H9 (cell line): Measurements from ENCODE around the gene DCTN1. TPM values are rescaled to one million over a fixed set of nuclear protein-coding genes. Genes with fewer than 3 reads are reported as not detected.

ENCODE experiments used
- DNase-seq: peaks from one replicate; pipeline ENCODE4 v3.0.0-alpha.2; 2017
- H2AFZ ChIP-seq: one replicate; pipeline ENCODE4 v1.6.1; 2013; ENCODE audit warnings: mild to moderate bottlenecking, low read length, control low read depth, moderate library complexity
- H2AK5ac ChIP-seq: 2 replicates; pipeline ENCODE4 v1.6.1; 2013; ENCODE audit warnings: low read length, control low read depth, mixed read lengths; ENCODE audit not compliant: insufficient read length
- H2BK120ac ChIP-seq: one replicate; pipeline ENCODE4 v1.6.1; 2013; ENCODE audit warnings: low read depth, mild to moderate bottlenecking, low read length, control low read depth, inconsistent platforms; ENCODE audit not compliant: poor library complexity, severe bottlenecking
- H2BK12ac ChIP-seq: 2 replicates; pipeline ENCODE4 v1.6.1; 2013; ENCODE audit warnings: low read length, control low read depth, mixed read lengths, low read depth; ENCODE audit not compliant: insufficient read length
- H2BK15ac ChIP-seq: 2 replicates; pipeline ENCODE4 v1.6.1; 2013; ENCODE audit warnings: low read depth, low read length, control low read depth
- H2BK20ac ChIP-seq: one replicate; pipeline ENCODE4 v1.6.1; 2013; ENCODE audit warnings: low read depth, mild to moderate bottlenecking, low read length, control low read depth, inconsistent platforms; ENCODE audit not compliant: poor library complexity, severe bottlenecking
- H2BK5ac ChIP-seq: 2 replicates; pipeline ENCODE4 v1.6.1; 2013; ENCODE audit warnings: low read length, control low read depth, mixed read lengths; ENCODE audit not compliant: insufficient read length
- H3K14ac ChIP-seq: 2 replicates; pipeline ENCODE4 v1.6.1; 2013; ENCODE audit warnings: low read length, control low read depth; ENCODE audit not compliant: insufficient read depth
- H3K18ac ChIP-seq: 2 replicates; pipeline ENCODE4 v1.6.1; 2013; ENCODE audit warnings: low read depth, mild to moderate bottlenecking, mixed read lengths, low read length, control low read depth; ENCODE audit not compliant: insufficient read length
- H3K23ac ChIP-seq: 2 replicates; pipeline ENCODE4 v1.6.1; 2013; ENCODE audit warnings: low read length, control low read depth, mixed read lengths, low read depth; ENCODE audit not compliant: insufficient read length
- H3K23me2 ChIP-seq: 2 replicates; pipeline ENCODE4 v1.6.1; 2013; ENCODE audit warnings: low read depth, mild to moderate bottlenecking, mixed read lengths, low read length, control low read depth; ENCODE audit not compliant: insufficient read length, poor library complexity, severe bottlenecking
- H3K27ac ChIP-seq: 2 replicates; pipeline ENCODE4 v1.5.1; 2013; ENCODE audit warnings: low read length, control low read depth, mixed read lengths, low read depth; ENCODE audit not compliant: insufficient read length
- H3K27me3 ChIP-seq: 2 replicates; pipeline ENCODE4 v1.6.1; 2013; ENCODE audit warnings: low read length, control low read depth, inconsistent platforms; ENCODE audit not compliant: insufficient read depth
- H3K4ac ChIP-seq: 2 replicates; pipeline ENCODE4 v1.6.1; 2013; ENCODE audit warnings: low read depth, mild to moderate bottlenecking, control low read depth, inconsistent platforms, low read length, moderate library complexity
- H3K4me1 ChIP-seq: 2 replicates; pipeline ENCODE4 v1.6.1; 2013; ENCODE audit warnings: low read length, control low read depth, inconsistent platforms; ENCODE audit not compliant: insufficient read depth
- H3K4me2 ChIP-seq: 2 replicates; pipeline ENCODE4 v1.6.1; 2013; ENCODE audit warnings: low read length, control low read depth, mixed read lengths; ENCODE audit not compliant: insufficient read length, insufficient read depth
- H3K56ac ChIP-seq: 2 replicates; pipeline ENCODE4 v1.6.1; 2013; ENCODE audit warnings: low read depth, mild to moderate bottlenecking, mixed read lengths, low read length, control low read depth; ENCODE audit not compliant: insufficient read length
- H3K79me1 ChIP-seq: 2 replicates; pipeline ENCODE4 v1.6.1; 2013; ENCODE audit warnings: low read depth, mild to moderate bottlenecking, moderate library complexity, low read length, control low read depth, inconsistent platforms; ENCODE audit not compliant: insufficient read depth, poor library complexity, severe bottlenecking
- H3K79me2 ChIP-seq: 2 replicates; pipeline ENCODE4 v1.6.1; 2013; ENCODE audit warnings: low read length, control low read depth, inconsistent platforms; ENCODE audit not compliant: insufficient read depth
- H3K9ac ChIP-seq: 2 replicates; pipeline ENCODE4 v1.6.1; 2013; ENCODE audit warnings: low read length, control low read depth, mixed read lengths; ENCODE audit not compliant: insufficient read length; ENCODE audit errors: extremely low read depth
- H3K9me3 ChIP-seq: one replicate; pipeline ENCODE4 v1.6.1; 2013; ENCODE audit warnings: low read depth, low read length, inconsistent platforms; ENCODE audit not compliant: control insufficient read depth
- H3T11ph ChIP-seq: one replicate; pipeline ENCODE4 v1.6.1; 2013; ENCODE audit warnings: mild to moderate bottlenecking, low read length, control low read depth, inconsistent platforms
- H4K20me1 ChIP-seq: one replicate; pipeline ENCODE4 v1.6.1; 2013; ENCODE audit not compliant: control insufficient read depth, insufficient read length, insufficient read depth
- H4K5ac ChIP-seq: 2 replicates; pipeline ENCODE4 v1.6.1; 2013; ENCODE audit warnings: low read depth, mild to moderate bottlenecking, mixed read lengths, low read length, control low read depth; ENCODE audit not compliant: insufficient read length
- H4K8ac ChIP-seq: replicated peaks from 2 replicates; pipeline ENCODE4 v1.6.1; 2013; ENCODE audit warnings: low read length, control low read depth, mixed read lengths, low read depth; ENCODE audit not compliant: insufficient read length
- H4K91ac ChIP-seq: 2 replicates; pipeline ENCODE4 v1.6.1; 2013; ENCODE audit warnings: low read depth, mild to moderate bottlenecking, moderate library complexity, mixed read lengths, low read length, control low read depth; ENCODE audit not compliant: insufficient read length
- H3K27ac Mint-ChIP-seq, 3 experiments: 2 replicates in 2 of 3; 3 replicates in 1 of 3; pipeline ENCODE4 v1.8.0; 2020 to 2021; ENCODE audit warnings: mixed read lengths in 3 of 3, mild to moderate bottlenecking in 1 of 3, moderate library complexity in 1 of 3
- H3K27me3 Mint-ChIP-seq: 2 replicates; pipeline ENCODE4 v1.8.0; 2021; ENCODE audit warnings: low read depth, mild to moderate bottlenecking, moderate library complexity, mixed read lengths
- H3K36me3 Mint-ChIP-seq, 3 experiments: 2 replicates in 2 of 3; 3 replicates in 1 of 3; pipeline ENCODE4 v1.8.0; 2020 to 2021; ENCODE audit warnings: low read depth in 3 of 3, mixed read lengths in 3 of 3; ENCODE audit not compliant: insufficient read depth in 1 of 3
- H3K4me1 Mint-ChIP-seq, 2 experiments: 2 replicates each; pipeline ENCODE4 v1.8.0; 2020; ENCODE audit warnings: mixed read lengths in 2 of 2
- H3K4me3 Mint-ChIP-seq, 2 experiments: 2 replicates in 1 of 2; 3 replicates in 1 of 2; pipeline ENCODE4 v1.8.0; 2020 to 2021; ENCODE audit warnings: mild to moderate bottlenecking in 2 of 2, mixed read lengths in 2 of 2, moderate library complexity in 1 of 2
- H3K9me3 Mint-ChIP-seq, 2 experiments: 2 replicates in 1 of 2; 3 replicates in 1 of 2; pipeline ENCODE4 v1.8.0; 2020; ENCODE audit warnings: mild to moderate bottlenecking in 2 of 2, mixed read lengths in 2 of 2, moderate library complexity in 1 of 2
- WGBS: extraction: QIAGEN DNeasy Blood & Tissue Kit; methylation state at CpG from one replicate; pipeline ENCODE4 v1.1.7; 2013; ENCODE audit warnings: missing lambda C conversion rate, low lambda C conversion rate, mixed read lengths; ENCODE audit not compliant: insufficient read length; ENCODE audit errors: extremely low coverage; 5-methylcytosine and 5-hydroxymethylcytosine counted together
- total RNA-seq: library from RNA; stranded (reverse); gene quantifications from 2 replicates; pipeline ENCODE4 v1.2.1, GENCODE V29; 2021
- TF ChIP-seq, protein P1 (sequence below): fragments of 200-600 bp; sonication (generic); conservative IDR thresholded peaks from 3 replicates; pipeline ENCODE4 v1.8.0; 2021; ENCODE audit warnings: antibody characterized with exemption, mild to moderate bottlenecking

DCTN1 gene
- total RNA-seq, 1 experiment from 2014 or later, result 141 TPM

GRCh38 chr2:74417763-74418162 is 37.7 kb upstream of the DCTN1 start:
- Histone ChIP-seq H3K18ac (no peak overlapping the region), H3K9ac (no peak overlapping the region), H3K27me3 (no peaks in the 10 kb centered on the region), H2BK5ac (no peak overlapping the region), H3K4me2 (no peak overlapping the region), H3K23ac (no peak overlapping the region), H4K8ac (no peak overlapping the region), H3K9me3 (no peaks in the 10 kb centered on the region), H4K5ac (no peak overlapping the region), H3T11ph (no peak overlapping the region), H4K20me1 (no peaks in the 10 kb centered on the region), H3K56ac (no peak overlapping the region), H3K23me2 (peaks cover 9% of the 10 kb centered on the region), H2BK120ac (no peak overlapping the region), H2AFZ (no peak overlapping the region), H3K27ac (no peak overlapping the region), H3K4me1 (no peaks in the 10 kb centered on the region), H2AK5ac (no peak overlapping the region), H2BK15ac (no peak overlapping the region), H2BK20ac (no peak overlapping the region), H3K79me1 (no peaks in the 10 kb centered on the region), H3K14ac (no peak overlapping the region), H3K4ac (no peak overlapping the region), H3K79me2 (no peaks in the 10 kb centered on the region), H2BK12ac (no peak overlapping the region), H4K91ac (no peak overlapping the region)
- peaks cover 5 to 22% of the 10 kb centered on the region in 2 experiments; a peak in 3 of 4 replicates for H3K4me1 Mint-ChIP-seq
- TF ChIP-seq, protein P1, sequence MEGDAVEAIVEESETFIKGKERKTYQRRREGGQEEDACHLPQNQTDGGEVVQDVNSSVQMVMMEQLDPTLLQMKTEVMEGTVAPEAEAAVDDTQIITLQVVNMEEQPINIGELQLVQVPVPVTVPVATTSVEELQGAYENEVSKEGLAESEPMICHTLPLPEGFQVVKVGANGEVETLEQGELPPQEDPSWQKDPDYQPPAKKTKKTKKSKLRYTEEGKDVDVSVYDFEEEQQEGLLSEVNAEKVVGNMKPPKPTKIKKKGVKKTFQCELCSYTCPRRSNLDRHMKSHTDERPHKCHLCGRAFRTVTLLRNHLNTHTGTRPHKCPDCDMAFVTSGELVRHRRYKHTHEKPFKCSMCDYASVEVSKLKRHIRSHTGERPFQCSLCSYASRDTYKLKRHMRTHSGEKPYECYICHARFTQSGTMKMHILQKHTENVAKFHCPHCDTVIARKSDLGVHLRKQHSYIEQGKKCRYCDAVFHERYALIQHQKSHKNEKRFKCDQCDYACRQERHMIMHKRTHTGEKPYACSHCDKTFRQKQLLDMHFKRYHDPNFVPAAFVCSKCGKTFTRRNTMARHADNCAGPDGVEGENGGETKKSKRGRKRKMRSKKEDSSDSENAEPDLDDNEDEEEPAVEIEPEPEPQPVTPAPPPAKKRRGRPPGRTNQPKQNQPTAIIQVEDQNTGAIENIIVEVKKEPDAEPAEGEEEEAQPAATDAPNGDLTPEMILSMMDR, result no peak
- peaks cover 0 to 1% (median 0%) of the 10 kb centered on the region in 3 experiments; a peak in 5 of 7 replicates for H3K36me3 Mint-ChIP-seq
- no peak for DNase-seq
- no CpG with 5 or more reads among the region's 6 CpGs for WGBS
- no peaks in the 10 kb centered on the region; a peak in 1 of 5 replicates for H3K9me3 Mint-ChIP-seq
- H3K4me3 Mint-ChIP-seq, result no peak overlapping the region
- H3K27ac Mint-ChIP-seq, result no peak overlapping the region
- peaks cover 32% of the 10 kb centered on the region for H3K27me3 Mint-ChIP-seq
